Measurements from ENCODE around the gene FTO. TPM values are rescaled to one million over a fixed set of nuclear protein-coding genes. Genes with fewer than 3 reads are reported as not detected.
A peak's percentile ranks its signal among the peaks of the same experiment; 100 is the strongest.

The FTO gene
- total RNA-seq, 1 donor = 135 TPM

DNA sequence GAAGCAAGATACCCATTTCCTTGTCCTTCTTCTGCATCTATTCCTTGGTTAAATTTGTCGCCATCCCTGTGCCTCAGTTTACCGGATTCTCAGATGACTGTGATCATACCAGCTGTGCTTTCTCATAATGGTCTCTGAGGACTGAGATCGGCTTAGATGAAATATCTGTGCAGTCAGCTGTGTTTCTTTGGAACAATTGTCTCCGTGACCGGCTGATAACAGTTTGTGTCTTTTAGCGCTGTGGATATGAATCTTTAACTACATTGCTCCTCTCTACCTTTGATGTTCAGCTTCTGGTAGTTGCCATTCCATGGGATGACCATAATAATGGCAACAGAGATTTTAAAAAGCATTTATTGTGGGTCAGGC, 473 bp downstream of the FTO start:
- no peak for TF ChIP-seq CTCF (IDR thresholded peaks at IDR 0.05; ENCODE audit: insufficient read depth, low read length)
- no peak for DNase-seq (ENCODE audit: low read depth)

DNA sequence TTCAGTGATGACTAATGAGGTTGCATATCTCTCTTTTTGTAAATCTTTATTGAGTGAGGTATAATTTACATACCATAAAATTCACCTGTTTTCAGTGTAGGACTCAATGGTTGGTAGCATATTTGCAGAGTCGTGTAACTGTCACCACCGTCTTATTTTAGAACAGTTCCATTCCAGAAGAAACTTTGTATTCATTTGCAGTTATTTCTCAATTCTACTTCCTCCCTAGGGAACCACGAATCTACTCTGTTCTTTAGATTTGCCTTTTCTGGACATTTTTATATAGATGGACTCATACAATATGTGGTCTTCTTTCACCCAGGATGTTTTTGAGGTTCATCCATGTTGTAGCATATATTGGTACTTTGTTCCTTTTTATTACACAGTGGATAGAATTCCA, 3.7 kb downstream of the FTO start:
- H3K4me3 ChIP-seq (ENCODE audit: low read depth, low read length) = no peak overlapping the region
- no peak for TF ChIP-seq CTCF (IDR thresholded peaks at IDR 0.05; ENCODE audit: insufficient read depth, low read length)
- no peak for DNase-seq (ENCODE audit: low read depth)

More for the DNA sequence above, 473 bp downstream of the FTO start:
- H3K4me3 ChIP-seq (ENCODE audit: low read depth, low read length) = peak overlapping the region; percentile 95

- no peak overlapping the region for H3K4me3 ChIP-seq (ENCODE audit: low read depth, low read length)
- TF ChIP-seq CTCF (IDR thresholded peaks at IDR 0.05; ENCODE audit: insufficient read depth, low read length) = no peak
- DNase-seq (ENCODE audit: low read depth) = no peak
These were observed 4.5 kb downstream of the FTO start for GRCh38 chr16:53708490-53708889.

DNA sequence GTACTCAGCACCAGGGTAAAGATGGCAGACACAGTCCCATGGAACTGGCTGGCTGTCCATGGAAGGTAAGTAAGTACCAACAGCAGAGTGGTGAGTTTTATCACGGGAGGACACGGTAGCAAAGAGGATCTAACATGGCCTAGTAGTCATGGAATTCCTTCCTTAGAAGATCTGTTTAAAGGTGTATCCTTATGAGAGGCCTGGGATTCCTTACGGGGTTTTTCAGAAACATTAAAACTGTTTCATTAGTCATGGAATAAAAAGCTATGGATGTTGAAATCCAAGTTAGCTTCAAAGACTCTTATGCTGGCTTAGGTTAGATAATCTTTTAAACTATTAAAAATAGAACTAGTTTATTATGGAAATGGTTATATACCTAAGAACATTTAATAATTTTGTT, 7.4 kb downstream of the FTO start:
- H3K4me3 ChIP-seq (ENCODE audit: low read depth, low read length) = no peak overlapping the region
- no peak for DNase-seq (ENCODE audit: low read depth)
- TF ChIP-seq CTCF (IDR thresholded peaks at IDR 0.05; ENCODE audit: insufficient read depth, low read length) = no peak

DNA sequence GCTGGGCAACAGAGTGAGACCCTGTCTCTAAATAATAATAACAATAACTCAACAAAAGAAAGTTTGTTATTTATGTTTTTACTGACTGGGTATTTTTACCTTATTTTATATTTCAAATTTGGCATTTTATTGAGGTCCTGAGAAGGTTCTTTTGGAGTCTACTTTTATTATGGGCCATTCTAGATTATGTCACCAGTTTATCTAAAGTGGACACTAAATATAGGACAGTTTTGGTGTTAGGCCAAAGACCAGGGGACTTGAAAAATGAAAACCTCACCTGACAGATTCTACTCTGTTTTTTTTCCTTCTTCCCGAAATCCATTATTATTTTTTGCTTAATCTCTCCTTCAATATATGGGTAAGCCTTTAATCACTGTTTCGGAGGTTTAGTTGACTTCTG, 8.1 kb downstream of the FTO start:
- no peak for TF ChIP-seq CTCF (IDR thresholded peaks at IDR 0.05; ENCODE audit: insufficient read depth, low read length)
- DNase-seq (ENCODE audit: low read depth) = no peak
- no peak overlapping the region for H3K4me3 ChIP-seq (ENCODE audit: low read depth, low read length)

- H3K4me3 ChIP-seq (ENCODE audit: low read depth, low read length) = no peak overlapping the region
- peak; percentile 42 for DNase-seq (ENCODE audit: low read depth)
- TF ChIP-seq CTCF (IDR thresholded peaks at IDR 0.05; ENCODE audit: insufficient read depth, low read length) = no peak
These were observed 9.6 kb downstream of the FTO start for GRCh38 chr16:53713403-53714204.

Measured in fibroblast of the aortic adventitia (primary cell).